Measurements from ENCODE around the gene ING3. TPM values are rescaled to one million over a fixed set of nuclear protein-coding genes. Genes with fewer than 3 reads are reported as not detected.

ING3 gene
- total and polyA plus RNA-seq, 9 of the 15 experiments (the other 6 are each of a cell fraction or from before 2014, with no cell fraction given), result 22.8 to 233 (median 50.4) TPM

DNA sequence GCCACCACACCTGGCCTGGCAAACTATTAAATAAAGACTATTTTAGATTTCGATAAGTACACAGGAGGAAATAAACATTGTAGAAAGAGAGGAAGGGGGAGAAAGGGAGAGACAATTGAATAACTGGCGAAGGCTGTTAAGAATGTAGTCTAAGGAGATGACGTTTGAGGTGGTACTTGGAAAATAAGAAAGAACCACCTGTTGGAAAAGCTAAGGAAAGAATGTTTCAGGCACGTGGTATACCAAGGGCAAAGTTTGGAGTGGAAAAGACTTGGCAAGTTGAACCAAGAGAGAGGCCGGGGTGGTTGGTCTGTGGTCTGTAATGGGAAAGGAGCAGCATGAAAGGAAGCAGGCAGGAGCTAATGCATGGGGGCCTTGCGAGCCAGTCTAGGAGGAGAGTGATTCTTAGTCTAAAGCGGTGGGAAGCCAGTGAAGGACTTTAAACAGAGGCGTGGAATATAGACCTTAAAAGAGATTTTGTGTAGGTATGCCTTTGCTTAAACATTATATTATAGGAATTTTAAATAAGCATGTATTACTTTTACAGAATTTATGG, 9.4 kb downstream of the ING3 start:
- 89% methylated on average over 8 of the region's 8 CpGs for WGBS (ENCODE audit: insufficient coverage, low coverage, missing lambda C conversion rate)
- BruUV-seq (replicated peaks), result no TSS peak
- Histone ChIP-seq H3K27me3 (ENCODE audit: control insufficient read depth in 2 of 2, insufficient read depth in 2 of 2, low read length in 2 of 2) (no peaks in the 10 kb centered on the region), H3K36me3 (ENCODE audit: control insufficient read depth, insufficient read depth, low read length) (peaks cover 40% of the 10 kb centered on the region), H3K9me3 (replicated peaks; ENCODE audit: control insufficient read depth, insufficient read depth, low read depth, low read length) (no peaks in the 10 kb centered on the region), H3K27ac (ENCODE audit: extremely low read depth, low read depth, low read length) (no peak overlapping the region), H3K4me3 (no peak overlapping the region), H3K79me2 (ENCODE audit: control insufficient read depth, insufficient read depth, low read length) (peaks cover 10% of the 10 kb centered on the region), H4K20me1 (replicated peaks; ENCODE audit: control insufficient read depth, insufficient read depth, low read length) (no peaks in the 10 kb centered on the region), H3K9ac (ENCODE audit: insufficient read depth in 1 of 2, low read depth in 2 of 2, low read length in 2 of 2) (no peak overlapping the region), H3K4me1 (replicated peaks in 1 of 2; ENCODE audit: control insufficient read depth in 2 of 2, insufficient read depth in 2 of 2, low read length in 2 of 2) (no peaks in the 10 kb centered on the region), H3K4me2 (ENCODE audit: insufficient read depth, low read length) (no peak overlapping the region), H2AFZ (ENCODE audit: low read depth, low read length) (no peak overlapping the region), H3K9me1 (ENCODE audit: control insufficient read depth, insufficient read depth, low read length) (no peaks in the 10 kb centered on the region)
- DNase-seq (ENCODE audit: extremely low read depth in 1 of 4, low spot score in 3 of 4) (no peak), FAIRE-seq (no peak), ATAC-seq (peak; percentile 44)
- POLR2A ChIA-PET, result interaction anchor here (4.9 kb wide), 1 partner anchor 9 kb away, joined by 23 read pairs; the partner anchor contains the start of gene ING3
- CTCF ChIA-PET (ENCODE audit: low intra/inter-chr PET ratio), result no interaction called here
- no peak for TF ChIP-seq ZNF274 (IDR thresholded peaks at IDR 0.05; ENCODE audit: borderline replicate concordance, low read depth, low read length)
- TF ChIP-seq SRSF1 (IDR thresholded peaks at IDR 0.05; ENCODE audit: low read depth, low read length), result no peak
- no peak for TF ChIP-seq GABPB2 (CRISPR knock-in tag; conservative IDR thresholded peaks at IDR 0.05)
- TF ChIP-seq, protein P1, sequence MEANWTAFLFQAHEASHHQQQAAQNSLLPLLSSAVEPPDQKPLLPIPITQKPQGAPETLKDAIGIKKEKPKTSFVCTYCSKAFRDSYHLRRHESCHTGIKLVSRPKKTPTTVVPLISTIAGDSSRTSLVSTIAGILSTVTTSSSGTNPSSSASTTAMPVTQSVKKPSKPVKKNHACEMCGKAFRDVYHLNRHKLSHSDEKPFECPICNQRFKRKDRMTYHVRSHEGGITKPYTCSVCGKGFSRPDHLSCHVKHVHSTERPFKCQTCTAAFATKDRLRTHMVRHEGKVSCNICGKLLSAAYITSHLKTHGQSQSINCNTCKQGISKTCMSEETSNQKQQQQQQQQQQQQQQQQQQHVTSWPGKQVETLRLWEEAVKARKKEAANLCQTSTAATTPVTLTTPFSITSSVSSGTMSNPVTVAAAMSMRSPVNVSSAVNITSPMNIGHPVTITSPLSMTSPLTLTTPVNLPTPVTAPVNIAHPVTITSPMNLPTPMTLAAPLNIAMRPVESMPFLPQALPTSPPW (CRISPR knock-in tag; IDR thresholded peaks at IDR 0.05), result no peak
- TF ChIP-seq, protein P2, sequence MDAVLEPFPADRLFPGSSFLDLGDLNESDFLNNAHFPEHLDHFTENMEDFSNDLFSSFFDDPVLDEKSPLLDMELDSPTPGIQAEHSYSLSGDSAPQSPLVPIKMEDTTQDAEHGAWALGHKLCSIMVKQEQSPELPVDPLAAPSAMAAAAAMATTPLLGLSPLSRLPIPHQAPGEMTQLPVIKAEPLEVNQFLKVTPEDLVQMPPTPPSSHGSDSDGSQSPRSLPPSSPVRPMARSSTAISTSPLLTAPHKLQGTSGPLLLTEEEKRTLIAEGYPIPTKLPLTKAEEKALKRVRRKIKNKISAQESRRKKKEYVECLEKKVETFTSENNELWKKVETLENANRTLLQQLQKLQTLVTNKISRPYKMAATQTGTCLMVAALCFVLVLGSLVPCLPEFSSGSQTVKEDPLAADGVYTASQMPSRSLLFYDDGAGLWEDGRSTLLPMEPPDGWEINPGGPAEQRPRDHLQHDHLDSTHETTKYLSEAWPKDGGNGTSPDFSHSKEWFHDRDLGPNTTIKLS (IDR thresholded peaks at IDR 0.05; ENCODE audit: borderline replicate concordance, low read depth), result no peak
- no peak for TF ChIP-seq MXI1 (IDR thresholded peaks at IDR 0.05; ENCODE audit: low read depth, low read length)
- TF ChIP-seq LEF1 (IDR thresholded peaks at IDR 0.05), result no peak
- TF ChIP-seq ZNF740 (CRISPR knock-in tag; IDR thresholded peaks at IDR 0.05), result no peak
- TF ChIP-seq ZNF740 (tag; IDR thresholded peaks at IDR 0.05), result no peak
- no peak for TF ChIP-seq PML (IDR thresholded peaks at IDR 0.05; ENCODE audit: low read length)
- no peak for TF ChIP-seq C11orf30 (IDR thresholded peaks at IDR 0.05; ENCODE audit: low read depth)
- TF ChIP-seq ZNF444 (CRISPR knock-in tag; IDR thresholded peaks at IDR 0.05), result no peak
- TF ChIP-seq EP300 (IDR thresholded peaks at IDR 0.05; ENCODE audit: low read length), result no peak
- TF ChIP-seq HOMEZ (CRISPR knock-in tag; IDR thresholded peaks at IDR 0.05), result no peak
- in situ Hi-C loops (cut with MboI) (no loop called here), intact Hi-C loops (cut with micrococcal nuclease) (no loop called here)
